Right lobe of liver (tissue), 6 donors: ENCODE data around the gene PGLYRP2. TPM values are rescaled to one million over a fixed set of nuclear protein-coding genes. Genes with fewer than 3 reads are reported as not detected.

Experiments used
- ATAC-seq, 4 donors: fragments of 200-7000 bp; cut with Tn5 transposase; one replicate each; pipeline ENCODE4 v1.9.1; 2020; ENCODE audit warnings: mild to moderate bottlenecking in 4 of 4, moderate library complexity in 4 of 4
- DNase-seq, 3 donors: peaks; one replicate each; pipeline ENCODE4 v3.0.0-alpha.2; 2020
- H3K27ac ChIP-seq, 3 donors: fragments of 200-600 bp; one replicate each; pipeline ENCODE4 v1.8.0; 2022
- H3K27me3 ChIP-seq, 2 donors: fragments of 200-600 bp; one replicate each; pipeline ENCODE4 v1.8.0; 2022
- H3K36me3 ChIP-seq, 4 donors: fragments of 200-600 bp; sonication (generic) in 1 of 4; one replicate each; pipeline versions ENCODE4 v1.5.1 to v1.8.0; 2017 to 2022; ENCODE audit warnings: control low read depth in 1 of 4
- H3K4me1 ChIP-seq, 4 donors: fragments of 200-600 bp; sonication (generic) in 1 of 4; one replicate each; pipeline versions ENCODE4 v1.5.1 to v1.8.0; 2017 to 2022; ENCODE audit warnings: control low read depth in 1 of 4
- H3K4me3 ChIP-seq, 3 donors: fragments of 200-600 bp; one replicate each; pipeline ENCODE4 v1.8.0; 2022
- H3K9me3 ChIP-seq, 4 donors: fragments of 200-600 bp; sonication (generic) in 1 of 4; one replicate each; pipeline versions ENCODE4 v1.5.1 to v1.8.0; 2017 to 2022; ENCODE audit warnings: control low read depth in 1 of 4
- POLR2A ChIP-seq: fragments of 450-650 bp; IDR thresholded peaks from one replicate; pipeline ENCODE4 v1.6.1; 2017; ENCODE audit warnings: antibody characterized with exemption, mild to moderate bottlenecking
- WGBS: methylation state at CpG from one replicate; pipeline ENCODE4 v1.1.6; 2018; ENCODE audit warnings: low coverage, low lambda C conversion rate; ENCODE audit not compliant: insufficient coverage; ENCODE audit errors: missing lambda C conversion rate; 5-methylcytosine and 5-hydroxymethylcytosine counted together
- intact Hi-C, 2 donors: fragments of 100-400 bp; cut with DNase I; formaldehyde crosslinking; loops; one replicate each; pipeline versions ENCODE4 v1.11.2 to v1.14.1; 2022
- total RNA-seq, 6 experiments: library from RNA; depleted of rRNA in 2 of 6; stranded (reverse); fragments of >200 nt in 2 of 6; fragmentation: NEBNext Ultra II Directional in 3 of 6; extraction: Animal tissue kit (Norgen Biotek cat#: 25700) in 3 of 6; gene quantifications; one replicate each; pipeline versions ENCODE4 v1.1.0 to v1.2.4, GENCODE V29; 2016 to 2023
- TF ChIP-seq, protein P1 (sequence below), 4 donors: fragments of 200-600 bp in 3 of 4; fragments of 450-650 bp in 1 of 4; IDR thresholded peaks; one replicate each; pipeline versions ENCODE4 v1.5.1 to v1.8.0; 2016 to 2022; ENCODE audit warnings: antibody characterized with exemption in 4 of 4, mild to moderate bottlenecking in 2 of 4
- donor health status: DM: no; HTN: yes; CAD: no.
- donor health status: DM: no; HTN: no; CAD: no.
- donor health status: DM: no; HTN: no; CAD: no.
- donor health status: DM: no; HTN: yes; CAD: no.
- donor health status: DM: no; HTN: yes; CAD: no.

Gene PGLYRP2
- total RNA-seq, 6 experiments from 2014 or later, result 45.1 to 135 (median 59.2) TPM

DNA sequence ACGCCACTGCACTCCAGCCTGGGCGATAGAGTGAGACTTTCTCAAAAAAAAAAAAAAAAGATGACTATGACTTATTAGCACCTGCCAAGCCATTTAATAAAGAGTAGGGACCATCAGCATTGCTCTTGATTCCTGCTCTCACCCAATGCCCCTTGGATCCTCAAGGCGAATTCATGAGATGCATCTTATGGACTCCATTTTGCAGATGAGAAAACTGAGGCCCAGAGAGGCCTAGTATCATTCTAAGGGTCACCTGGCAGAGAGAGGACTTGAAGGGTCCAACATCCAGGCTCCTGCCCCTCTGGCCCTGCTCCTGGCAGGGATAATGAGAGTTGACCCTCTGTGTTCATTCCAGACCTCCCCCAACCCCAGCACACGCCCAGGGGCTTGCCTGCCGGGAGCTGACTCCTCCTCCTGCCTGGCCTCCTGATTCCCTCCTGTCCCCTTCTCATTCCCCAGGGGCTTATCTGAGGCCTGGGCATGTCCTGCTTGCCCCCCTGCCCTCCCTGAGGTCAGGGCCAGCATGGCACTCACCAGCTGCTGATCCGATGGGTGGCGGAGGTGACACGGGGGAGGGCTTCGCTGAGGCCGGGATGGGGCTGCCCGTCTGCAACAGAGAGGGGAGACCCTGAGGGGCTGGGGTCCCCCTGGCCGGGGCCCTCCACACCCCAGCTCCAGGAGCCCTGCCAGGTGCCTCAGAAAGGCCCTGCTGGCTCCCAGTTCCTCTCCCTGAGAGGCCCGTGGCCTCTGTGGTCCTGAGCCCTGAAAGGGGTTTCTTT lies 37.0 kb downstream of the PGLYRP2 start:
- no peak for DNase-seq

DNA sequence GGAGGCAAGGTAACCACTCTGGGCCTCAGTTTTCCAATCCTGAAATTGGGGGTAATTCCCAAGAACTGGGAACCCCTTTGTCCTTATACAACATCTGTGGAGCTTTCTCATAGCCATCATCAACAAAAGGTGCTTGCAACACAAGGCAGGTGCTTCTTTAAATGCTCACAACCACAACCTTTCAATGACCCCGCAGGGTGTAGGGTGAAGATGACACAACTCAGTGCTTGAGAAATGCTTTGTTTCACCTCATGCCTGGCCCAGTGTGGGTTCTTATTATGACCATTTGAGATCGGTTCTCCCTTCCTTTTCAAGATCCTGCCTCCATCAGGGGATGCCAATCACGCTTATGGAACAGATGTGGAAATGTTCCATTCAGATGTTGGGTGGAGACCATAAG lies 38.0 kb downstream of the PGLYRP2 start:
- peaks cover 0 to 35% (median 15%) of the 10 kb centered on the region in 4 donors for H3K4me1 ChIP-seq
- no peaks in the 10 kb centered on the region for H3K9me3 ChIP-seq
- TF ChIP-seq POLR2A, result no peak
- TF ChIP-seq, protein P1, sequence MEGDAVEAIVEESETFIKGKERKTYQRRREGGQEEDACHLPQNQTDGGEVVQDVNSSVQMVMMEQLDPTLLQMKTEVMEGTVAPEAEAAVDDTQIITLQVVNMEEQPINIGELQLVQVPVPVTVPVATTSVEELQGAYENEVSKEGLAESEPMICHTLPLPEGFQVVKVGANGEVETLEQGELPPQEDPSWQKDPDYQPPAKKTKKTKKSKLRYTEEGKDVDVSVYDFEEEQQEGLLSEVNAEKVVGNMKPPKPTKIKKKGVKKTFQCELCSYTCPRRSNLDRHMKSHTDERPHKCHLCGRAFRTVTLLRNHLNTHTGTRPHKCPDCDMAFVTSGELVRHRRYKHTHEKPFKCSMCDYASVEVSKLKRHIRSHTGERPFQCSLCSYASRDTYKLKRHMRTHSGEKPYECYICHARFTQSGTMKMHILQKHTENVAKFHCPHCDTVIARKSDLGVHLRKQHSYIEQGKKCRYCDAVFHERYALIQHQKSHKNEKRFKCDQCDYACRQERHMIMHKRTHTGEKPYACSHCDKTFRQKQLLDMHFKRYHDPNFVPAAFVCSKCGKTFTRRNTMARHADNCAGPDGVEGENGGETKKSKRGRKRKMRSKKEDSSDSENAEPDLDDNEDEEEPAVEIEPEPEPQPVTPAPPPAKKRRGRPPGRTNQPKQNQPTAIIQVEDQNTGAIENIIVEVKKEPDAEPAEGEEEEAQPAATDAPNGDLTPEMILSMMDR (IDR thresholded peaks at IDR 0.05), result no peak
- no peaks in the 10 kb centered on the region for H3K36me3 ChIP-seq
- H3K27me3 ChIP-seq, result no peaks in the 10 kb centered on the region
- no peak overlapping the region for H3K4me3 ChIP-seq
- ATAC-seq (no peak), DNase-seq (no peak)
- 81% methylated on average over 2 of the region's 3 CpGs for WGBS
- intact Hi-C loops, result loop anchor here in 1 of 2 donors (10.0 kb wide), 1 partner anchor 257 kb away; no protein-coding TSS in a partner anchor
- H3K27ac ChIP-seq, result no peak overlapping the region

More for the DNA sequence above, 37.0 kb downstream of the PGLYRP2 start:
- Histone ChIP-seq H3K4me1 (peaks cover 0 to 33% (median 13%) of the 10 kb centered on the region in 4 donors), H3K36me3 (no peaks in the 10 kb centered on the region), H3K4me3 (no peak overlapping the region), H3K27ac (no peak overlapping the region), H3K27me3 (no peaks in the 10 kb centered on the region), H3K9me3 (no peaks in the 10 kb centered on the region)
- intact Hi-C loops, result loop anchor here in 1 of 2 donors (10.0 kb wide), 1 partner anchor 258 kb away; no protein-coding TSS in a partner anchor
- TF ChIP-seq, protein P1 (IDR thresholded peaks at IDR 0.05), result no peak
- TF ChIP-seq POLR2A, result no peak
- 100% methylated on average over 3 of the region's 13 CpGs for WGBS
- no peak for ATAC-seq

DNA sequence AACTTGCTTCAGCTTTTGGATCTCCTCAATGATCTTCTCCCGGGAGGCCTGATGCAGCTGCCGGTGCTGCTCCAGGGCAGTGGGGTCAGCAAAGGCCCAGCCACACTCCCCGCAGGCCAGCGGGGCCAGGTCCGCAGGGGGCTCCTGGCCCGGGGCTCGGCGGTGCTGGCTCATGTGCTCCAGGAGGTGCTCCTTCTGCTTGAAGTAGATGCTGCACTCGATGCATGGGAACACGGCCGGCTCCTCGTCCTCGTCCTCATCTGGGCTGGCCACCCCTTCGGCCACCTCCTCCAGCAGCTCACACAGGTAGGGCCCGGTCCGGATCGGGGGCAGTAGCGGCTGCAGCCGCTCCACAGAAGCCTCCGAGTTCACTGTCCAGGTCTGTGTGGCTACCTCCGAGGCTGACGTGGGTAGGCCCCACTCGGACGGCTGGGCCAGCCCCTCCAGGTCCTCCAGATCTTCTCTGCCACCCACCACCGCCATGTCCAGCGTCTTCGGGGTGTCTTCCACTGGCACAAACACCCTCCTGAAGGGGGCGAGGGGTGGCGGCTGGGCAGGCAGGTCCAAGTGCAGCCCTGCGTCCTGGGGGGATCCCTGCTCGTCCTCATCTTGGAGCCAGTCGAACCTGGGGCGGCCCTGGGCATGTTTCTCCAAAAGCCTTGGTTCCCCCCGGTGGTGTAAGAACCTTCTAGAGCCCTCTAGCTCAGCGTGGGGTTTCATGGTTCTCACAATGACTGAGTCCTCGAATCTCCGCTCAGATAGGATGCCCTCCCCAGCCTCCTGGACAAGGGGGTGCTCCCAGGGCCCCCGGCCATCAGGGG lies 39.3 kb downstream of the PGLYRP2 start:
- no peaks in the 10 kb centered on the region for H3K36me3 ChIP-seq
- WGBS, result no CpG with 5 or more reads among the region's 38 CpGs
- H3K27ac ChIP-seq, result no peak overlapping the region
- no peaks in the 10 kb centered on the region for H3K9me3 ChIP-seq
- DNase-seq, result no peak
- no peak for ATAC-seq
- no peak overlapping the region for H3K4me3 ChIP-seq
- TF ChIP-seq, protein P1 (IDR thresholded peaks at IDR 0.05), result no peak
- TF ChIP-seq POLR2A, result no peak
- intact Hi-C loops, result loop anchor here in 1 of 2 donors (10.0 kb wide), 1 partner anchor 255 kb away; no protein-coding TSS in a partner anchor
- H3K4me1 ChIP-seq, result peaks cover 0 to 26% (median 12%) of the 10 kb centered on the region in 4 donors
- H3K27me3 ChIP-seq, result no peaks in the 10 kb centered on the region

DNA sequence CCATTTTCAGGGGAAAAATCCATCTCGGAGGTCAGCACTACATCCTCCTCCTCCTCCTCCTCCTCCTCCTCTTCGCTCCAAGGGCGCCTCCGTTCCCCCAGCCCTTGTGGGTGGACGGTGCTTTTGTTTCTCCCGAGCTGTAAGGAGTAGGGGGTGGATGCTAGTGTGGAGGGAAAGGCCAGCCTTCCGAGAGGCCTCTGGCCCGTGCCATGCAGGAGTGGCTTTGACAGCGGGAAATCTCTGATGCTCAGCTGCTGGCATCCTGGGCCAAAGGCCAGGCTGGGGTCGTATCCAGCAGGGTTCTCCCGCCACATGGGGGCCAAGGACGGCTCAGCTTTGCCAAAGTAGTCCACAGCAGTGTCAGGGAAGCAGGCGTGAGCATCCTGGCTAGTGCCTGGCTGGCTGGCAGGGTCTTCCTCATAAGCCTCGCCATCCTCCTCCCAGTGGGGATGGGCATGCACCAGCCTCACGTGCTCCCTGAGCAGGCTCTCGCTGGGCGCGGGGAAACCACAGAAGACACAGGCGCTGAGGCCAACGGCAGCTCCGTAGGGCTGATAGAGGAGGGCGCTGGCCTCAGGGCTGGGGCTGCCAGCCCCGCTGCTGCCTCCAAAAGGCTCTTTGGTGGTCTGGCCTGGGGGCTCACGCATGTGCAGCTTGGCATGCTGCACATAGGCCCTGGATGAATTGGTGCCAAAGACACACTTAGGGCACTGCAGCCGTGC lies 40.1 kb downstream of the PGLYRP2 start:
- TF ChIP-seq, protein P1 (IDR thresholded peaks at IDR 0.05), result no peak
- no peak for TF ChIP-seq POLR2A
- ATAC-seq (no peak), DNase-seq (no peak)
- Histone ChIP-seq H3K36me3 (no peaks in the 10 kb centered on the region), H3K4me3 (no peak overlapping the region), H3K4me1 (peaks cover 0 to 25% (median 12%) of the 10 kb centered on the region in 4 donors), H3K27me3 (no peaks in the 10 kb centered on the region), H3K27ac (no peak overlapping the region), H3K9me3 (no peaks in the 10 kb centered on the region)
- intact Hi-C loops, result no loop called here
- 92% methylated on average over 5 of the region's 25 CpGs for WGBS
